ENCODE data around the gene CNMD. TPM values are rescaled to one million over a fixed set of nuclear protein-coding genes. Genes with fewer than 3 reads are reported as not detected.

Gene CNMD
- not detected in 2 replicates for total RNA-seq

- intact Hi-C loops (cut with micrococcal nuclease): loop anchor here (10.0 kb wide), 1 partner anchor 105 kb away; the partner anchor contains the start of gene PCDH8
Measured at GRCh38 chr13:52739468-52740071, at the start of gene CNMD. Gene CNMD, minus strand, starts transcription at chr13:52739820. Its CDS starts 119 bp downstream, at chr13:52739701.

GRCh38 chr13:52788011-52788410 is 48.4 kb upstream of the CNMD start:
- intact Hi-C loops (cut with micrococcal nuclease): no loop called here

- intact Hi-C loops (cut with micrococcal nuclease): no loop called here
Measured at GRCh38 chr13:52787235-52787634, 47.6 kb upstream of the CNMD start.

- intact Hi-C loops (cut with micrococcal nuclease): no loop called here
Measured at GRCh38 chr13:52786766-52787165, 47.1 kb upstream of the CNMD start.

- intact Hi-C loops (cut with micrococcal nuclease): no loop called here
Measured at GRCh38 chr13:52785739-52786138, 46.1 kb upstream of the CNMD start.

- intact Hi-C loops (cut with micrococcal nuclease): no loop called here
Measured at GRCh38 chr13:52784591-52785340, 45.1 kb upstream of the CNMD start.

GRCh38 chr13:52783943-52784342 is 44.3 kb upstream of the CNMD start:
- intact Hi-C loops (cut with micrococcal nuclease): no loop called here

GRCh38 chr13:52782471-52783448 is 43.1 kb upstream of the CNMD start:
- intact Hi-C loops (cut with micrococcal nuclease): no loop called here

GRCh38 chr13:52780611-52781010 is 41.0 kb upstream of the CNMD start:
- intact Hi-C loops (cut with micrococcal nuclease): no loop called here

GRCh38 chr13:52780092-52780491 is 40.5 kb upstream of the CNMD start:
- intact Hi-C loops (cut with micrococcal nuclease): no loop called here

- intact Hi-C loops (cut with micrococcal nuclease): no loop called here
Measured at GRCh38 chr13:52779103-52779502, 39.5 kb upstream of the CNMD start.

- intact Hi-C loops (cut with micrococcal nuclease): no loop called here
Measured at GRCh38 chr13:52776726-52777125, 37.1 kb upstream of the CNMD start.

GRCh38 chr13:52775511-52775910 is 35.9 kb upstream of the CNMD start:
- intact Hi-C loops (cut with micrococcal nuclease): no loop called here

- intact Hi-C loops (cut with micrococcal nuclease): no loop called here
Measured at GRCh38 chr13:52767949-52768516, 28.4 kb upstream of the CNMD start.

GRCh38 chr13:52765611-52766390 is 26.2 kb upstream of the CNMD start:
- intact Hi-C loops (cut with micrococcal nuclease): no loop called here

- intact Hi-C loops (cut with micrococcal nuclease): no loop called here
Measured at GRCh38 chr13:52760077-52760476, 20.5 kb upstream of the CNMD start.

- intact Hi-C loops (cut with micrococcal nuclease): no loop called here
Measured at GRCh38 chr13:52758114-52758513, 18.5 kb upstream of the CNMD start.

- intact Hi-C loops (cut with micrococcal nuclease): no loop called here
Measured at GRCh38 chr13:52751196-52751595, 11.6 kb upstream of the CNMD start.

GRCh38 chr13:52750713-52751112 is 11.1 kb upstream of the CNMD start:
- intact Hi-C loops (cut with micrococcal nuclease): no loop called here

- intact Hi-C loops (cut with micrococcal nuclease): no loop called here
Measured at GRCh38 chr13:52749419-52749818, 9.8 kb upstream of the CNMD start.

GRCh38 chr13:52746141-52746540 is 6.5 kb upstream of the CNMD start:
- intact Hi-C loops (cut with micrococcal nuclease): no loop called here

Data from T-helper 2 cell treated with Interferon-gamma antibody and Interleukin-4, amounts not matched to agents 100 ng/mL and 5 ng/mL, for 36 hours (primary cell).